GM04503 (cell line): ENCODE data around the gene KLLN.
"Not testable (repeated sequence)": the region's sequence is repeated elsewhere in the genome, so short reads cannot be mapped to it uniquely, and the experiment has no call there.

Source experiments
- DNase-seq: peaks from one replicate; pipeline ENCODE4 v3.0.0-alpha.2; 2012; ENCODE audit warnings: low read depth

The KLLN gene

GRCh38 chr10:87866412-87866974 is 3.2 kb upstream of the KLLN start:
- no peak for DNase-seq

DNA sequence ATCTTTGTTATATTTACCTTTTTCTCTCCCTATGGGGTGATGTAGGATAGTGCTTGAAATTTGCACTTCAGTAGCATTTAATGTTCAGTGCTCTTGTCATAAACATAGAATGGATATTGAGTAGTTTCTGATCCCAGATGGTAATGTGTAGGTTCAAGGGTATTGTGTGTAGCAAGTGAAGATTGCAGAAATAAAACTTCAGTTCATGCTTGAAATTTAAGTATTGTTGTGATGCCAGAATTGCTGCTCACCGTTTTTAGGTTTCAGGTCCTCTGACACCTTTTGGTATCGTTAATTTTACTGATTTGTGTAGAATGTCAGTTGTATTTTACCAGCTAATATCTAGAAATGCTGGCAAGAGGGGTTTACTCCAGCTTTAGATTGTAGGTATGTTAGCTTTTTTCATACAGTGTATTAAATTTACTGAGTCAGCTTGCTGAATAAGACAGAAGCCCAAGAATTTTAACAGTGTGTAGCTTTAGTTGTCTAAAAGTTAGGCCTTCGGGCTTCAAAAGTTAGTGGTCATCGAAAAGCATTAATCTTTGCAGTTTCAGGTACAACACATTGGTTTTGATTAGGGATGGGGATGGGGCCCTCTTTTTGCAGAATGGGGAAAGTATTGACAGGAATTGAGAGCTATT is 2.0 kb upstream of the KLLN start:
- no peak for DNase-seq

DNA sequence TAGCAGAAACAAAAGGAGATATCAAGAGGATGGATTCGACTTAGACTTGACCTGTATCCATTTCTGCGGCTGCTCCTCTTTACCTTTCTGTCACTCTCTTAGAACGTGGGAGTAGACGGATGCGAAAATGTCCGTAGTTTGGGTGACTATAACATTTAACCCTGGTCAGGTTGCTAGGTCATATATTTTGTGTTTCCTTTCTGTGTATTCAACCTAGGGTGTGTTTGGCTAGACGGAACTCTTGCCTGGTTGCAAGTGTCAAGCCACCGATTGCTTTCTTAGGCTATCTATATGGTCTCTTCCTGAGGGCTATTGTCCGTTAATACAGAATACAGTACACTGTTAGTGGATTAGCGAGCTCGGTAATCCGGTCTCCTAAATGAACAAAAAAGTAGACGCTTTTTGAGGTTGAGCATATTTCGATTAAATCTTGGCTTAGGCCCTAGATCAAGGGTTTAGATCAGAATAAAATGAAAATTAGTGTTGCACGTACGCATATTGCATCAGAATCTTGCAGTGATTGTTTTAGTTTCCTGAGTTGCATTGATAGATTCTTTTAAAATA is 1.2 kb upstream of the KLLN start:
- no peak for DNase-seq

GRCh38 chr10:87863951-87864495 is 690 bp upstream of the KLLN start:
- DNase-seq = not testable (repeated sequence)

DNA sequence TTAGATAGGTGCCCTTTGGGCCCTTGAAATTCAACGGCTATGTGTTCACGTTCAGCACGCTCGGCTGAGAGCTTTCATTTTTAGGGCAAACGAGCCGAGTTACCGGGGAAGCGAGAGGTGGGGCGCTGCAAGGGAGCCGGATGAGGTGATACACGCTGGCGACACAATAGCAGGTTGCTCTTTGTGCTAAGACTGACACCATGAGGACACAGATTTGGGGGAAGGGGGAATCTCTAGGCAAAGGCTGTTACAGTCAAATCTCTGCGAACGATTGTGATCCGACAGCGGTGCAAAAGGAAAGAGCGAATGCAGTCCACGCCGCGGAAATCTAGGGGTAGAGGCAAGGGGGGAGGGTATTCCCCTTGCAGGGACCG is 667 bp downstream of the KLLN start:
- no peak for DNase-seq

DNA sequence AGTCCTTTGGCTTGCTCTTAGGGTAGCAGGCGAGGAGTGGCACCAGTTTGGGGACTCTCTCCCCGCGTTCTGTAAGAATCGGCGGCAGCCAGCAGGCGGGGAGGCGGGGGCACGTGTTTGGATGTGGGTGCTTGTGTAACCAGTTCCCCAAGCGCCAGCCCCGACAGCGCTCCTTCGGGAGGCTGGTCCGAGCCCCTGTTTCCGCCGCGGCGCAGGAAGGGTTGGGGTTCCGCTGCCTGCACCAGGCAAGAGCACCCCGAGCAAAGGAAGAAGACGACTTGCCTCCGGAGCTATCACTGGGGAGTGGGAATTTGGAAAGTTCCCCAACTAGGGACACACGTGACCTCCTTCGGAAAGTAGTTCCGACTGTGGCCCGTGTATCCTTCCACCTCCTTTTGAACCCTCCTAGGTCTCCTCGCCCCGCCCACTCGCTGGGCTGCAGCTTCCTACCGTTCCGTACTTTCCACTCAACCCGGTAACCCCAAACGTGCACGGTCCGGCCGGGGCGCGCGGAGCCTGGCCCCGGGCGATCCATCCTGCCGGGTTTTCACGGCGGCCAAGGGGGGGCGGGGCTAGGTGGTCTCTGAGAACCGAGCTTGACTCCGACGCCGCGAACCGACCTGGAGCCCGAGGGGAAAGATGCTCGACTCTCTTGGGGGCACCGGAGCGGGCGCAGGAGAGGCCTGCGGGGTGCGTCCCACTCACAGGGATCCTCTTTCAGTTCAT is 1.2 kb downstream of the KLLN start:
- DNase-seq = peak; percentile 90

DNA sequence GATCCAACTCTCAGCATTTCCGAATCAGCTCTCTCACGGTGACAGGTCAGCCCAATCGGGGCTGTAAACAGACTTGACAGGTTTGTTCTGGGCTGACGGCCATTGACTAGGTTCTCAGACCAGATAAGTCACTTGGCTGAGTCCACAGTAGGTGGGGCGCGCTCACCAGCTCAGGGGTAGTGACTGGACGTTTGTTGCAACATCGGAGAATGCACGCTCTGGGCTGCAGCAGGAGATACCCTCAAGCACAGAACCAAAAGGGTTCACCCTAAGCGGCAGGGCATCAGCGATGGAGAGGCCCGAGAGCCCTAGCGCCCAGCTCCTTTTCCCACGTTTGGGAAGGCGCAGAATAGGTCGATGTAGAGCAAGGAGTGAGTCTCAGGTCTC is 1.8 kb downstream of the KLLN start:
- no peak for DNase-seq

GRCh38 chr10:87860816-87861403 is 2.4 kb downstream of the KLLN start:
- no peak for DNase-seq

DNA sequence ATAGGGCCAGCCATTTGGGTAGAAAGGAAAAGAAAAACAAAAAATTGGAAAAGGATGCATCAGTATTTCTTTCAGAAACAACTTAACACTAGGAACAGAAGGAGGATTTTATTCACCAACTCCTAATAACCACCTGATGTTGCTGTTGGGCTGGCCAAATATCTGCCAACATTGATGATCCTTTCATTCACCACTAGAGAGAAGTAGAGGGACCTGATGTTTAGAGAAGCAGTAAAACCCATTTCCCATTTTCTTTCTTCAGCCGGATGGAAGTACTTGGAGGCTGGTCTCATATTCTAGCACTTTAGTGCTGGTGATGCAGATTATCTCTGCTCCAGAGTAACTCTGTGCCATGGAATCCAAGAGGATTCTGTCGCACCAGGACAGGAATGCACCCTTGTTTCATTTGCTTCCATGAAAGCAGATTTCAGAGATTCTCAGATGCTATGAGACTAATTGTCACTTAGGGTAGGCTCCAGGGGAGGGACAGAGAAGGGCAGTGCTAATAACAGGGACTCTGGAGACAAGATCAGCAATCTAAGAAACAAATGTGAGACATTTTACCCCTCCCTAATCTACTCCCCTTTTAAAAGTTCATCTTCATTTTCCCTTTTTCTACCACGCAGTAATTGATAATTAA is 3.1 kb downstream of the KLLN start:
- no peak for DNase-seq

DNA sequence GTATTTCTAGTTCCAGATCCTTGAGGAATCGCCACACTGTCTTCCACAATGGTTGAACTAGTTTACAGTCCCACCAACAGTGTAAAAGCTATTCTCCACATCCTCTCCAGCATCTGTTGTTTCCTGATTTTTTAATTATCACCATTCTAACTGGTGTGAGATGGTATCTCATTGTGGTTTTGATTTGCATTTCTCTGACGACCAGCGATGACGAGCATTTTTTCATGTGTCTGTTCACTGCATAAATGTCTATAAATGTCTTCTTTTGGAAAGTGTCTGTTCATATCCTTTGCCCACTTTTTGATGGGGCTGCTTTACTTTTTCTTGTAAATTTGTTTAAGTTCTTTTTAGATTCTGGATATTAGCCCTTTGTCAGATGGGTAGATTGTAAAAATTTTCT is 7.7 kb downstream of the KLLN start:
- not testable (repeated sequence) for DNase-seq

DNA sequence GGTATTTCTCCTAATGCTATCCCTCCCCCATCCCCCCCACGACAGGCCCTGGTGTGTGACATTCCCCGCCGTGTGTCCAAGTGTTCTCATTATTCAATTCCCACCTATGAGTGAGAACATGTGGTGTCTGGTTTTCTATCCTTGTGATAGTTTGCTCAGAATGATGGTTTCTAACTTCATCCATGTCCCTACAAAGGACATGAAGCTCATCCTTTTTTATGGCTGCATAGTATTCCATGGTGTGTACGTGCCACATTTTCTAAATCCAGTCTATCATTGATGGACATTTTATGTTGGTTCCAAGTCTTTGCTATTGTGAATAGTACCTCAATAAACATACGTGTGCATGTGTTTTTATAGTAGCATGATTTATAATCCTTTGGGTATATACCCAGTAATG is 8.1 kb downstream of the KLLN start:
- DNase-seq = not testable (repeated sequence)

- no peak for DNase-seq
Measured at GRCh38 chr10:87852089-87852488, 11.2 kb downstream of the KLLN start.

DNA sequence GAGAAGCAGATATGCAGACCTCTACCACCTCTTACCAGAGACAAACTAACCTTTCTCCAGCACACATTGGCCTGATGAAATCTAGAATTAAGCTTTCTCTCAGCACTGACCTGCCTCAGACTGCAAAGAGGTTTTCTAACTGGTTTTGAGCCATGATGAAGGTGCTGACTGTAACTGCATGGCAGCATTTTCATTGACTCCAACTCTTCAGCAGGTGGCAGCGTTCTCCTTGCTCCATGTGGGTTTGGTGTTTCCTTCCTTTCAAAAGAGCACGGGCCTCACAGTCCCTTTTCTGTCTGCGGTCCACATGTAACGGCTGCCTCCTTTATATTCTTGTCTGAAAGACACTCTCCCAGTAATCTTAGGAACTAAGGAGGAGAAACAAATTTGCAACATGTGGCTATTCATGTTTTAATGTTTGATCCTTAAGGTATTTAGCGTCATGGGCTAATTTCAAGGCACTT is 12.6 kb downstream of the KLLN start:
- DNase-seq = no peak

GRCh38 chr10:87849001-87849400 is 14.3 kb downstream of the KLLN start:
- no peak for DNase-seq

DNA sequence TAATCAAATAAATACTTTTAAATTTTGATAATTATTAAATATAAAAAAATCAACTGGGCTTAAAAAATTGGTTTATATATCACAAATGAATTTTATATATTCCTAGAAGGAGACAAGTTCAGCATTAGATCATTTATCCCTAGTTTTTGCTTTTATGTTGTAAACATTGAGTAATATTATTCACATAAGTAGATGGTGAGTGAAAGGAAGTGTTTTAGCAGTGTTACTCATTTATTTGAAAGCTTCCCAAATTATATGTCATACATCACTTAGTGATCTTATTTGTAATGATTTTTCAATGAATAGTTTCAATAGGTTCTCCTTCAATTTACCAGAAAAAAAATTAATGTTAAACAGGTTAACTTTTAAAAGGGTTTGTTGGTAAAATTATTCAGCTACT is 15.8 kb downstream of the KLLN start:
- DNase-seq = no peak

GRCh38 chr10:87846711-87847110 is 16.6 kb downstream of the KLLN start:
- not testable (repeated sequence) for DNase-seq

DNA sequence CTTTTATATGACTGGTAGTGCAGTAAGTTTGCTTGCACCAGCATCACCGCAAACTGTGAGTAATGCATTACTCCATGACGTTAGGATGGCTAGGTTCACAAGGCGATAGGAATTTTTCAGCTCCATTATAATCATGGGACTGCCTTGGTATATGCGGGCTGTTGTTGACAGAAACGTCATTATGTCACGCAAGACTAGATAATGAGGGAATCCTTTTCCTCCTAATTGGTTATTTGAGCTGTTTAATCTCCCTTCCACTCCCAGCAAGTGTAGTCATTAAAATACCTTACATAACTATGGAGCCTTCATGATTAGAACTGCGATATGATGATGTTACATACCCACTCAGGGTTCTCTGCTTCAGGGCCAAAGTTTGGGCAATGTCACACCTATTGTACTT is 17.3 kb downstream of the KLLN start:
- DNase-seq = no peak

DNA sequence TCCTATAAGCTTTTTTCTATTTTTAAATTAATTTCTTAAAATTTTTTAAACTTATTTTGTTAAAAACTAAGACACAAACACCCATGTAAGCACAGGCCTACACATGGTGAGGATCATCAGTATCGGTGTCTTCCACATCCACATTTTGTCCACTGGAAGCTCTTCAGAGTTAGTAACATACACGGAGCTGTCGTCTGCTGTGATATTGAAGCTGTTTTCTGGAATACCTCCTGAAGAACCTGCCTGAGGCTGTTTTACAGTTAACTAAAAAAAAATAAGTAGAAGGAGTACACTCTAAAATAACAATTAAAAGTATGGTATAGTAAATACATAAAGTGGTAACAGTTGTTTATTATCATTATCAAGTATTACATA is 17.7 kb downstream of the KLLN start:
- DNase-seq = no peak

DNA sequence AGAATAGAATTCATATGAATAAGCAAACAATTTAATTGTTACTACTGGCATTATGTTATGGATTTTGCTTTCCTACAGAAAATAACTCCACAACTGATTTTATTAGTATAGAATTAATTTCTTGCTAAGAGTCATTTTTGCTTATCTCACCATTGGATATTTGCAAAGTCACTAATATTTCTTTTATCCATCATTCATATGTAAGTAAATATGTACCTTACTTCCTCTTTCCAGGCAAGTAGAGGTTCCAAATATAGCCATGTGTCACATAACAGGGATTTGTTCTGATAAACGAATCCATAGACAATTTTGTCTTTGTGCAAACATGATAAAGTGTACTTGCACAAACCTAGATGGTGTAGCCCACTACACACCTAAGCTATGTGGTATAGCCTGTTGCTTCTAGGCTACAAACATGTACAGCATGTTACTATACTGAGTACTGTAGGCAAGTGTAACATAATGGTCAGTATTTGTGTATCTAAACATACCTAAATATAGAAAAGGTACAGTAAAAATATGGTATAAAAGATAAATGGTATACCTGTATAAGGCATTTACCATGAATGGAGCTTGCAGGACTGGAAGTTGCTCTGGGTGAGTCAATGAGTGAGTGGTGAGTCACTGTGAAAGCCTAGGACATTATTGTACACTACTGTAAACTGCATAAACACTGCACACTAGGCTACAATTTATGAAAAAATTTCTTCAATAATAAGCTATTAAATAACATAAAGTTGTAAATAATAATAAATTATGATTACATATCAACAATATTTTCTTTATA is 18.3 kb downstream of the KLLN start:
- no peak for DNase-seq

GRCh38 chr10:87843714-87844113 is 19.6 kb downstream of the KLLN start:
- no peak for DNase-seq

GRCh38 chr10:87842776-87843497 is 20.4 kb downstream of the KLLN start:
- no peak for DNase-seq
